T-helper 17 cell (primary cell): Measurements from ENCODE around the gene KAZN. TPM values are rescaled to one million over a fixed set of nuclear protein-coding genes. Genes with fewer than 3 reads are reported as not detected.

Experiments
- ATAC-seq: fragments of 150-1000 bp; cut with Tn5 transposase; 2 replicates; pipeline ENCODE4 v1.10.0; 2021; ENCODE audit warnings: mild to moderate bottlenecking, moderate library complexity
- DNase-seq, 3 donors: peaks; one replicate each; pipeline versions ENCODE4 v3.0.0 to v3.0.0-alpha.2; 2020 to 2021
- H3K9me3 ChIP-seq: one replicate; pipeline ENCODE4 v1.7.0; 2013; ENCODE audit warnings: low read length, mild to moderate bottlenecking; ENCODE audit not compliant: control insufficient read depth, poor library complexity, severe bottlenecking
- H3K27ac Mint-ChIP-seq: one replicate; pipeline ENCODE4 v1.8.0; 2022; ENCODE audit warnings: mild to moderate bottlenecking, moderate library complexity, mixed read lengths
- H3K27me3 Mint-ChIP-seq: one replicate; pipeline ENCODE4 v1.8.0; 2022; ENCODE audit warnings: mixed read lengths
- H3K36me3 Mint-ChIP-seq: one replicate; pipeline ENCODE4 v1.8.0; 2022; ENCODE audit warnings: low read depth, mixed read lengths
- H3K4me1 Mint-ChIP-seq: one replicate; pipeline ENCODE4 v1.8.0; 2022; ENCODE audit warnings: mild to moderate bottlenecking, mixed read lengths
- H3K4me3 Mint-ChIP-seq: one replicate; pipeline ENCODE4 v1.8.0; 2022; ENCODE audit warnings: mild to moderate bottlenecking, moderate library complexity, mixed read lengths
- total RNA-seq, 4 donors: library from RNA in 2 of 4; stranded (reverse) in 2 of 4; gene quantifications; one replicate each; pipeline ENCODE4 v1.2.3 and lab custom pipeline; 2022 to 2026

Gene KAZN
- total RNA-seq, 2 donors from 2014 or later, result 0.10 to 0.62 TPM

- H3K9me3 ChIP-seq, result no peaks in the 10 kb centered on the region
- DNase-seq (no peak), ATAC-seq (no peak)
- Mint-ChIP-seq H3K4me1 (no peaks in the 10 kb centered on the region), H3K27ac (no peak overlapping the region), H3K4me3 (no peak overlapping the region), H3K27me3 (no peaks in the 10 kb centered on the region), H3K36me3 (no peaks in the 10 kb centered on the region)
Observed at GRCh38 chr1:14707531-14708445, 109.3 kb downstream of the KAZN start.

GRCh38 chr1:14710331-14710730 lies 111.8 kb downstream of the KAZN start:
- Mint-ChIP-seq H3K36me3 (no peaks in the 10 kb centered on the region), H3K27ac (no peak overlapping the region), H3K4me1 (no peaks in the 10 kb centered on the region), H3K4me3 (no peak overlapping the region), H3K27me3 (no peaks in the 10 kb centered on the region)
- ATAC-seq (no peak), DNase-seq (no peak)
- no peaks in the 10 kb centered on the region for H3K9me3 ChIP-seq

GRCh38 chr1:14712136-14712535 lies 113.7 kb downstream of the KAZN start:
- no peaks in the 10 kb centered on the region for H3K9me3 ChIP-seq
- Mint-ChIP-seq H3K4me3 (no peak overlapping the region), H3K36me3 (no peaks in the 10 kb centered on the region), H3K4me1 (no peaks in the 10 kb centered on the region), H3K27me3 (no peaks in the 10 kb centered on the region), H3K27ac (no peak overlapping the region)
- no peak for DNase-seq
- ATAC-seq, result no peak

- no peaks in the 10 kb centered on the region for H3K4me1 Mint-ChIP-seq
- H3K4me3 Mint-ChIP-seq, result no peak overlapping the region
- no peak for ATAC-seq
Observed at GRCh38 chr1:14713077-14713476, 114.6 kb downstream of the KAZN start.

GRCh38 chr1:14715266-14715665 lies 116.8 kb downstream of the KAZN start:
- Mint-ChIP-seq H3K27ac (no peak overlapping the region), H3K36me3 (no peaks in the 10 kb centered on the region), H3K4me1 (no peaks in the 10 kb centered on the region), H3K27me3 (no peaks in the 10 kb centered on the region), H3K4me3 (no peak overlapping the region)
- no peak for DNase-seq
- no peak for ATAC-seq
- H3K9me3 ChIP-seq, result no peaks in the 10 kb centered on the region

More at GRCh38 chr1:14713077-14713476, 114.6 kb downstream of the KAZN start:
- H3K27ac Mint-ChIP-seq, result no peak overlapping the region
- DNase-seq, result no peak
- H3K9me3 ChIP-seq, result no peaks in the 10 kb centered on the region
- no peaks in the 10 kb centered on the region for H3K27me3 Mint-ChIP-seq
- no peaks in the 10 kb centered on the region for H3K36me3 Mint-ChIP-seq

GRCh38 chr1:14715802-14716201 lies 117.3 kb downstream of the KAZN start:
- ATAC-seq, result no peak
- no peak overlapping the region for H3K27ac Mint-ChIP-seq
- no peak for DNase-seq

GRCh38 chr1:14716474-14716873 lies 118.0 kb downstream of the KAZN start:
- no peak overlapping the region for H3K4me3 Mint-ChIP-seq
- no peaks in the 10 kb centered on the region for H3K27me3 Mint-ChIP-seq
- no peaks in the 10 kb centered on the region for H3K4me1 Mint-ChIP-seq
- no peak overlapping the region for H3K27ac Mint-ChIP-seq
- H3K9me3 ChIP-seq, result no peaks in the 10 kb centered on the region
- no peaks in the 10 kb centered on the region for H3K36me3 Mint-ChIP-seq
- no peak for ATAC-seq
- no peak for DNase-seq

More at GRCh38 chr1:14715802-14716201, 117.3 kb downstream of the KAZN start:
- H3K4me3 Mint-ChIP-seq, result no peak overlapping the region
- no peaks in the 10 kb centered on the region for H3K9me3 ChIP-seq
- H3K27me3 Mint-ChIP-seq, result no peaks in the 10 kb centered on the region
- no peaks in the 10 kb centered on the region for H3K4me1 Mint-ChIP-seq
- no peaks in the 10 kb centered on the region for H3K36me3 Mint-ChIP-seq

GRCh38 chr1:14718476-14718875 lies 120.0 kb downstream of the KAZN start:
- Mint-ChIP-seq H3K27ac (no peak overlapping the region), H3K36me3 (no peaks in the 10 kb centered on the region), H3K4me1 (no peaks in the 10 kb centered on the region), H3K4me3 (no peak overlapping the region), H3K27me3 (no peaks in the 10 kb centered on the region)
- DNase-seq (no peak), ATAC-seq (no peak)
- H3K9me3 ChIP-seq, result no peaks in the 10 kb centered on the region

GRCh38 chr1:14723401-14723800 lies 124.9 kb downstream of the KAZN start:
- Mint-ChIP-seq H3K4me1 (no peaks in the 10 kb centered on the region), H3K36me3 (no peaks in the 10 kb centered on the region), H3K4me3 (no peak overlapping the region), H3K27me3 (no peaks in the 10 kb centered on the region), H3K27ac (no peak overlapping the region)
- DNase-seq (no peak), ATAC-seq (no peak)
- no peaks in the 10 kb centered on the region for H3K9me3 ChIP-seq

- H3K27ac Mint-ChIP-seq, result no peak overlapping the region
- no peaks in the 10 kb centered on the region for H3K36me3 Mint-ChIP-seq
- ATAC-seq (no peak), DNase-seq (no peak)
- no peaks in the 10 kb centered on the region for H3K27me3 Mint-ChIP-seq
- H3K4me1 Mint-ChIP-seq, result no peaks in the 10 kb centered on the region
- H3K9me3 ChIP-seq, result no peaks in the 10 kb centered on the region
- H3K4me3 Mint-ChIP-seq, result no peak overlapping the region
Observed at GRCh38 chr1:14724246-14724645, 125.8 kb downstream of the KAZN start.

- Mint-ChIP-seq H3K27ac (no peak overlapping the region), H3K27me3 (no peaks in the 10 kb centered on the region), H3K4me1 (no peaks in the 10 kb centered on the region), H3K4me3 (no peak overlapping the region), H3K36me3 (no peaks in the 10 kb centered on the region)
- H3K9me3 ChIP-seq, result no peaks in the 10 kb centered on the region
- no peak for ATAC-seq
- DNase-seq, result no peak
Observed at GRCh38 chr1:14724678-14725077, 126.2 kb downstream of the KAZN start.

GRCh38 chr1:14725238-14725637 lies 126.8 kb downstream of the KAZN start:
- no peaks in the 10 kb centered on the region for H3K9me3 ChIP-seq
- no peak for DNase-seq
- no peaks in the 10 kb centered on the region for H3K27me3 Mint-ChIP-seq

GRCh38 chr1:14725695-14726094 lies 127.2 kb downstream of the KAZN start:
- no peaks in the 10 kb centered on the region for H3K9me3 ChIP-seq
- H3K4me1 Mint-ChIP-seq, result no peaks in the 10 kb centered on the region
- no peak overlapping the region for H3K4me3 Mint-ChIP-seq
- no peak overlapping the region for H3K27ac Mint-ChIP-seq
- no peaks in the 10 kb centered on the region for H3K27me3 Mint-ChIP-seq
- DNase-seq (no peak), ATAC-seq (no peak)
- H3K36me3 Mint-ChIP-seq, result no peaks in the 10 kb centered on the region

More at GRCh38 chr1:14725238-14725637, 126.8 kb downstream of the KAZN start:
- Mint-ChIP-seq H3K36me3 (no peaks in the 10 kb centered on the region), H3K4me3 (no peak overlapping the region), H3K27ac (no peak overlapping the region), H3K4me1 (no peaks in the 10 kb centered on the region)
- ATAC-seq, result no peak

- Mint-ChIP-seq H3K4me3 (no peak overlapping the region), H3K36me3 (no peaks in the 10 kb centered on the region), H3K27me3 (peaks cover 3% of the 10 kb centered on the region), H3K27ac (no peak overlapping the region), H3K4me1 (no peaks in the 10 kb centered on the region)
- no peak for ATAC-seq
- DNase-seq, result no peak
- no peaks in the 10 kb centered on the region for H3K9me3 ChIP-seq
Observed at GRCh38 chr1:14726606-14727005, 128.1 kb downstream of the KAZN start.
